HK-2 (cell line): ENCODE data around the gene SDC1.
A peak's percentile ranks its signal among the peaks of the same experiment; 100 is the strongest.
"Not testable (repeated sequence)": the region's sequence is repeated elsewhere in the genome, so short reads cannot be mapped to it uniquely, and the experiment has no call there.

Experiments
- DNase-seq: peaks from one replicate; pipeline ENCODE4 v3.0.0-alpha.2; 2018; ENCODE audit not compliant: unreplicated experiment

SDC1 gene, protein sequence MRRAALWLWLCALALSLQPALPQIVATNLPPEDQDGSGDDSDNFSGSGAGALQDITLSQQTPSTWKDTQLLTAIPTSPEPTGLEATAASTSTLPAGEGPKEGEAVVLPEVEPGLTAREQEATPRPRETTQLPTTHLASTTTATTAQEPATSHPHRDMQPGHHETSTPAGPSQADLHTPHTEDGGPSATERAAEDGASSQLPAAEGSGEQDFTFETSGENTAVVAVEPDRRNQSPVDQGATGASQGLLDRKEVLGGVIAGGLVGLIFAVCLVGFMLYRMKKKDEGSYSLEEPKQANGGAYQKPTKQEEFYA

DNA sequence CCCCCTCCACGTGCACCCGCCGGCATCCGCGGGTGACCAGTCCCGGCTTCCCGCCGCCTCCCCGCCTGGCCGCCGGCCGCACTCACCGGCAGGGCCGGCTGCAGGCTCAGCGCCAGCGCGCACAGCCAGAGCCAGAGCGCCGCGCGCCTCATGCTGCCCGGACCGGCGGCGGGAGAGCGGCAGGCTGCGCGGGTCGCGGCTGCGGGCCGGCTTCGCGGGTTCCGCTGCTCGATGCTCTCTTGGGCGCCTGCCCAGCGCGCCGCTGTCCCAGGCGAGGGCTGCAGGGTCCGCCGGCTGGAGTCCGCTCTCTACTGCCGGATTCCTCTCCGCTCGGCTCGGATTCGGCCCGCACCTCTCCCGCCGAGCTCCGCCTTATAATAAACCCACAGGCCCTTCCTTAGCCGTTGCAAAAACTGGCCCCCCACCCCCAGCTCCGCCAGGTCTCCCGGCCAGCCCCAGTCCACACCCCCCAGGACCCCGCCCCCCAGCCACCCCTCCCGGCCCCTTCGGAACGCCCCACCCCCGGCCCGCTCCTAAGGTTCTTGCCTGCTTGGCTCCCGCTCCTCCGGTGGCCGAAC lies at the start of gene SDC1:
SDC1 (minus strand) TSS at position 415 of the 578 bp plus-strand sequence; CDS start at position 152, 263 bp downstream.
- peak; percentile 81 for DNase-seq

- DNase-seq = no peak
Measured at GRCh38 chr2:20273042-20273441, 48.1 kb upstream of the SDC1 start.

DNA sequence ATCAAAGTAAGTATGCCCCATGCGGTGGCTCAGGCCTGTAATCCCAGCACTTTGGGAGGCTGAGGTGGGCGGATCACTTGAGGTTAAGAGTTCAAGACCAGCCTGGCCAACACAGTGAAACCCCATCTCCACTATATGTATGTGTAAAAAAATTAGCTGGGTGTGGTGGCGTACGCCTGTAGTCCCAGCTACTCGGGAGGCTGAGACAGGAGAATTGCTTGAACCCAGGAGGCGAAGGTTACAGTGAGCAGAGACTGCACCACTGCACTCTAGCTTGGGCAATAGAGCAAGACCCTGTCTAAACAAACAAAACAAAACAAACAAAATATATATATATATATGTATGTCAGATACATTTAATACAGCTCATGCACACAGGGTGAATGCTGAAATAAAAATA lies 43.4 kb upstream of the SDC1 start:
- not testable (repeated sequence) for DNase-seq

GRCh38 chr2:20267529-20267928 lies 42.6 kb upstream of the SDC1 start:
- DNase-seq = no peak

DNA sequence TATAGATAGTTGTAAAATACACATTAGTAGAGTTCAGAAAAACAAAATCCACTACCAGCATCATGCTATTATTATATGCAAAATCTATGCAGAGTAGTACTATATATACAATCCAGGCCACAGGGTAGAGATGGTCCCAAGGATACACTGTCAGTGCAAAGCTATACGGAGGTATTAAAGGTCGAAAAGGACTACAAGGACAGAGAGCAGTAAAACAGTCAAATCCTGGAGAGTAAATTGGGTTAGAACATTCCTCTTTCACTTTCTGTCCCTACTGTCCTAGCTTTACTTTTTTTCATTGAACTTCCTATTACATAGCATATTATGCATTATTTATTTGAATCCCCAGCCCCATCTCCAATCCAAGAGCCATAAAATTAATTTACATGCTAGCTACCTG lies 39.7 kb upstream of the SDC1 start:
- DNase-seq = no peak

- DNase-seq = no peak
Measured at GRCh38 chr2:20257411-20257810, 32.5 kb upstream of the SDC1 start.

- no peak for DNase-seq
Measured at GRCh38 chr2:20254731-20255130, 29.8 kb upstream of the SDC1 start.

- no peak for DNase-seq
Measured at GRCh38 chr2:20250436-20250835, 25.5 kb upstream of the SDC1 start.

DNA sequence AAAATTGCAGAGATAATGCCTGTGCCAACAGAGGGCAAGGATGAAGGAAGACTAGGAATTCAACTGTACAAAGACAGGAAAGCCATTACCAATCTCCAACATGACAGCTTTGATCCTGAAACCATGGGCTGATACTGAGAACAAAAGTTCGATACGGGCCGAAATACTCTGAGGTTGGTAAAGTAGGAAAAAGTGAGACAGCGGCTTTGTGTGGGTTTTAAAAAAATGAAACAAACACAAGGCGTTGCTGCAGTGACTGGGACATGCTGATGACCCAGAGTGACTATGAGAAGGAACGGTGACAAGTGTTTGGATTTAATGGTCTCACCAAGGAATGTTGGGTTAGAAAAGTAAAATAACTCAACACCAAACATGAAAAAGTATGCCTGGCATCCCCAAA lies 24.2 kb upstream of the SDC1 start:
- DNase-seq = no peak

DNA sequence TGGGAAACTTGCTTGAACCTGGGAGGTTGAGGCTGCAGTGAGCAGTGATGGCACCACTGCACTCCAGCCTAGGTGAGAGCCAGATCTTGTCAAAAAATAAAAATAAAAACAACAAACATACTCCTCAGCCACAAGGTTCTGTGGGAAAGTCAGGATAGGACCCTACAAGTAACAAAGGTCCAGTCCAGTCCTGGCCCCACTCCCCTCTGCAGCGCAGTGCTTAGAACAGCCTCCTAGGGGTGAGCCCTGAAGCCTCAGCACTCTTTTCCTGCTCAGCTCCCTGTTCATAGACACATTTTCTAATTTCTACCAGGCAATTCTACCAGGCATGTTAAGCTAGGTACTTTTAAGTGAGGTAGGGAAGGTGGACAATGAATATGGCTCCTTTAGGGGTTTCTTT lies 22.2 kb upstream of the SDC1 start:
- no peak for DNase-seq

DNA sequence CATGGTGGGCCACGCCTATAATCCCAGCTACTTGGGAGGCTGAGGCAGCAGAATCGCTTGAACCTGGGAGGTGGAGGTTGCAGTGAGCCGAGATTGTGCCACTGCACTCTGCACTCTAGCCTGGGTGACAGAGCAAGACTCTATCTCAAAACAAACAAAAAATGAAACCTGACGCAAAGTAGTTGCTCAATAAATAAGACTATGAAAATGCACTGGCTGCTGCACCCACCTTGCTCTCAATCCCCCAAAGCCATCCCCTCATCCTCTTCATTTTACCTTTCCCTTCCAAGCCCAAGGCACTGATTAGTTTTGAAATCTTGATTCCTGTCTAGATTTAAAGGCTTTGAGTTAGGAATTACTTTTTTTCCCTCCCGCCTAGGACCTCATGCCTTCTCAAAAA lies 18.7 kb upstream of the SDC1 start:
- DNase-seq = not testable (repeated sequence)

GRCh38 chr2:20242727-20243377 lies 17.9 kb upstream of the SDC1 start:
- no peak for DNase-seq

DNA sequence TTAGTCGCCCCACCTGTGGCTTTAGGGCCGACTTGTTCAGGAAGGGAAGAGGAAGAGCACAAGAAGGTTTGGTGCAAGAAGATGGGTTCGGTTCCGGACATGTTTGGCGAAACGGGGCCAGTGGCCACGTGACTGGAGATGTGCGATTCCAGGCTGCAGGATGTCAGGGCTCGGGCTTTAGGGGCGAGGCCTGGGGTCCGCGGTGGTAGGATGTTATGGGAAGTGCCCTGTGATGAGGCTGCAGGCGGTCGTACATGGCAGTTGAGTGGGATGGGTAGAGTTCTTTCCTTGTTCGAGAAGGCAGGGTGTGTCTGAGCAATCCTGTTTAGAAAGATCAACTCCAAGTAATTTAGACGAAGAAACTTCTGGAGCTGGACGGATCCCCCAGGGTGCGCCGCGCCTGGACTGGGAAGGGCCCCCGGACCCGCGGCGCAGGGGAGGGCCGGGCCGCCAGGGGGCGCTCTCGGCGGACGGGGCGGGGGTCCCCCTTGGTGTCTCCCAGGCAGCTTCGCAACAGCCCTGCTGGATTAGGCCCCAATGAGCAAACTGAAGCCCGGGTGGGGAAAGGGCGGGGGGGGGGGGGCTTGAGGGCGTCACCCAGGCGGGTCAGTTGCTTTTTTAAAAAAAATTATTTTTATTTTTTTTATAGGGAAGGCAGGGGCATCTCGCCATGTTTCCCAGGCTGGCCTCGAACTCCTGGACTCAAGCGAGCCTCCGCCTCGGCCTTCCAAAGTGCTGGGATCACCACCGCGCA lies 17.2 kb upstream of the SDC1 start:
- no peak for DNase-seq

- DNase-seq = not testable (repeated sequence)
Measured at GRCh38 chr2:20240291-20240690, 15.4 kb upstream of the SDC1 start.

DNA sequence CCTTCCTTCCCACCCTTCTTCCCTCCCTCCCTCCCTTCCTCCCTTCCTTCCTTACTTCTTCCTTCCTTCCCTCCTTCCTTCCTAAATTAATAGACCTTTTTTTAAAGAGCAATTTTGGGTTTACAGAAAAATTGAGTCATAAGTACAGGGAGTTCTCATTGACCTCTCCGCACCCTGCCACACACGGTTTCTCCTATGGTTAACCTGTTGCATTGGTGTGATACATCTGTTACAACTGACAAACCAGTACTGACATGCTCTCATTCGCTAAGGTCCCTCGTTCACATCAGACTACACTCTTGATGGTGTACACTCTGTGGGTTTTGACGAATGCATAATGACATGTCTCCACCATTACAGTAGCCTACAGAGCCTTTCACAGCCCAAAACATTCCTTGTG lies 11.6 kb upstream of the SDC1 start:
- no peak for DNase-seq

DNA sequence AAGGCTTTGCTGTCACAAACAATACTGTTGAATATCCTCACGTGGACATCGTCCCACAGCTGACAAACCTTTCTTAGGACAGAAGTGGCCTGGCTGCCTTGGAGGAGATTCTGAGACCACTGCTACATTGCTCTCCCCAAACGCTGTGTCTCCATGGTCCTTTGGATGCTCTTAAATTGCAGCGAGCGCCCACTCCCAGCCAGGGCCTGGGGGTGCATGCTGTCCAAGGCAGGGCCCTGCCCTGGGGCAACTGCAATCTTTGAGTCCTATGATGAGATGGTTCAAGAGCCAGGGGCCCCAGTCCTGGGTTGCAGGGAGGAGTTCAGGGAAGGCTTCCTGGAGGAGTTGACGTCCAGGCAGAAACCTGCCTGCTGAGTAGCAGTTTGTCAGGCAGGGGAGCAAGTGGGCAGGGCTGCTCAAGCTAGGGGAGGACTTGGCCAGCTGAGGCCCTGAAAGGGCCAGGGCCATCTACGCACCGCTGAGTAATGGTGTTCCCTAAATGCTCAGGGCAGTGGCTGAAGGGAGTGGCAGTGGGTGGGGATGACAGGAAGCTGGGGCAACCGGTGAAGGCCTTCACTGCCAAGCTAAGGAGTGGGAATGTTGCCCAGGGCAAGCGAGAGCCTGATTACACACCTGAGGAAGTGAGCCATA lies 10.8 kb upstream of the SDC1 start:
- no peak for DNase-seq

- not testable (repeated sequence) for DNase-seq
Measured at GRCh38 chr2:20234597-20234996, 9.7 kb upstream of the SDC1 start.

GRCh38 chr2:20232837-20233207 lies 7.9 kb upstream of the SDC1 start:
- no peak for DNase-seq

DNA sequence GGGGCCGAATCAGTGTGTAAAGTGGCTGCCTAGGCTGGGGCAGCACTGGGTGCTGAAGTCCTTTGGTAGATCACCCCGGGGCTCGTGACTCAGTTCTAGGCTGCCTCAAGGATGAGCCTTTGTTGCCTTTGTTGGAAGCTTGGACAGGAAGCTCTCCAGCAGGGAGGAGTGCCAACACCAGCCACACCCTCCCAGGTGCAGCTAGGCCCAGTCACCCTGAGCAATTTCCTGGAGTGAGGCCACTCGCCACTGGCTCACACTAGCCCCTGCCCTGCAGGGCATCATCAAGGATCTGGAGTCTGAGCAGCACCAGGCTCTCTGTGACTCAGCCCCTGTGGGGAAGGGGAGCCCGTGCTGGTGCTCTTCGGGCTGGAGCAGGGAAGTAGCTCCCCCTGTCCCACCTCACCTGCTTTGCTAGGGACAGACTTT lies 6.7 kb upstream of the SDC1 start:
- peak; percentile 86 for DNase-seq

DNA sequence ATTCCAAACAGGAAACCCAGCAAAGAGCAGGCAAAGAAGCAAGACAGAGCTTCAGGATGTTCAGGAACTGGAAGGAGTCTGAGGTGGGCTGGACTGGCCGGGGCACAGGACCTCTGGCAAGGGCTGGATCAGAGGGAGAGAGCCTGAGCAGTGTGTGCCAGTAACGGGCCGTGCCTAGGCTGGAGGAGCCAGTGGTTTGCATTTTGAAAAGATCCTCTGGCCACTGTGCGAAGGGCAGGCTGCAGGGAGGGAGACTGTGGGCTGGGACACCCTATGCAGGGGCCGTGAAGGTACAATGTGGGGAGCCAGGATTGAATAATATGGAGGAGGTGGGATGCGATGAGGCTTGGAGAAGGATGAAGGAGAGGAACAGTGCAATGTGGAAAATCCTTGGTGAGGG lies 6.2 kb upstream of the SDC1 start:
- DNase-seq = no peak

DNA sequence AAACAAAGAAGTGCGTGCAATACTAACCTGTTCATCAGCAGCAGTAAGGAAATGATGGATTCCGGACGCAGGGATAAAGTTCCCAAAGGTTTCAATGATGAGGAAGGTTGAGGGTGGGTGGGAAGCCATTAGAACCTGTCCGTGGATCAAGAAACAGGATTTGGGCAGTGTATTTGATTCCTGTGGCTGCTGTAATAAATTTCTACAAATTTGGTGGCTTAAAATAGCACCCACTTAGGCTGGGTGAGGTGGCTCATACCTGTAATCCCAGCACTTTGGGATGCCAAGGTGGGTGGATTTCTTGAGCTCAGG lies 5.1 kb upstream of the SDC1 start:
- DNase-seq = no peak
